HepG2 (cell line): ENCODE measurements around the gene CCRL2. TPM values are rescaled to one million over a fixed set of nuclear protein-coding genes. Genes with fewer than 3 reads are reported as not detected.

Experiments used
- ATAC-seq: fragments of 200-7000 bp; cut with Tn5 transposase; 3 replicates; pipeline ENCODE4 v1.9.1; 2020; ENCODE audit warnings: mild to moderate bottlenecking, moderate library complexity
- BruUV-seq: library from RNA; stranded (reverse); fragments of 400-500 nt; replicated peaks from 2 replicates; lab custom pipeline; 2021; lab: Mats Ljungman, UMichigan
- CTCF ChIA-PET: fragments of 300-600 bp; formaldehyde crosslinking; extraction: SDS; loops from one replicate; lab custom pipeline; 2021; ENCODE audit warnings: low total read pairs, inconsistent platforms, low intra/inter-chr PET ratio; lab: Yijun Ruan, JAX
- POLR2A ChIA-PET: fragments of 350-600 bp; sonication (Branson Sonifier 250); formaldehyde crosslinking; loops from one replicate; lab custom pipeline; 2020; ENCODE audit warnings: antibody characterized with exemption, inconsistent platforms; lab: Yijun Ruan, JAX
- DNase-seq: peaks from one replicate; pipeline ENCODE4 v3.0.0-alpha.2; 2015; ENCODE audit warnings: low spot score
- FAIRE-seq: peaks from 3 replicates; lab custom pipeline; 2011; peaks lifted over from hg19 to GRCh38; lab: Jason Lieb, UNC
- H2AFZ ChIP-seq: one replicate; pipeline ENCODE4 v1.6.1; 2011; ENCODE audit warnings: low read length, inconsistent platforms
- H3K27ac ChIP-seq: fragments of 300-600 bp; 3 replicates; pipeline ENCODE4 v1.8.0; 2011; ENCODE audit warnings: mixed run types, mild to moderate bottlenecking, mixed read lengths, low read length, inconsistent platforms; ENCODE audit not compliant: insufficient read depth; ENCODE audit errors: extremely low read length
- H3K27me3 ChIP-seq, 2 experiments: fragments of 200-600 bp in 1 of 2; 2 replicates in 1 of 2; 3 replicates in 1 of 2; pipeline versions ENCODE4 v1.6.0 to v1.8.0; 2011; ENCODE audit warnings: low read length in 2 of 2, mild to moderate bottlenecking in 2 of 2, moderate library complexity in 2 of 2, inconsistent platforms in 1 of 2; ENCODE audit not compliant: insufficient read depth in 2 of 2, control insufficient read depth in 1 of 2
- H3K36me3 ChIP-seq, 2 experiments: fragments of 200-600 bp in 1 of 2; replicated peaks in 1 of 2; 2 replicates in 1 of 2; 3 replicates in 1 of 2; pipeline versions ENCODE4 v1.5.1 to v1.8.0; 2011; ENCODE audit warnings: low read length in 2 of 2, inconsistent platforms in 1 of 2; ENCODE audit not compliant: insufficient read depth in 2 of 2, control insufficient read depth in 1 of 2
- H3K4me1 ChIP-seq: 2 replicates; pipeline ENCODE4 v1.5.1; 2012; ENCODE audit warnings: low read length, inconsistent platforms; ENCODE audit not compliant: insufficient read depth
- H3K4me2 ChIP-seq: 2 replicates; pipeline ENCODE4 v1.6.0; 2011; ENCODE audit warnings: low read depth, low read length, inconsistent platforms
- H3K4me3 ChIP-seq, 3 experiments: fragments of 200-600 bp in 1 of 3; sonication (generic), shearing (Covaris generic) in 1 of 3; replicated peaks in 1 of 3; 2 replicates each; pipeline ENCODE4 v1.5.1; 2011 to 2016; ENCODE audit warnings: low read length in 3 of 3, inconsistent platforms in 2 of 3, low read depth in 2 of 3, mild to moderate bottlenecking in 2 of 3, control low read depth in 1 of 3, mixed read lengths in 1 of 3; ENCODE audit not compliant: insufficient read depth in 1 of 3
- H3K79me2 ChIP-seq: one replicate; pipeline ENCODE4 v1.6.1; 2011; ENCODE audit warnings: low read length, inconsistent platforms; ENCODE audit not compliant: insufficient read depth
- H3K9ac ChIP-seq: 2 replicates; pipeline ENCODE4 v1.6.0; 2011; ENCODE audit warnings: mild to moderate bottlenecking, low read depth, low read length, inconsistent platforms; ENCODE audit not compliant: insufficient read depth
- H3K9me3 ChIP-seq: 2 replicates; pipeline ENCODE4 v1.5.1; 2012; ENCODE audit warnings: mild to moderate bottlenecking, low read length
- H4K20me1 ChIP-seq: 2 replicates; pipeline ENCODE4 v1.6.0; 2011; ENCODE audit warnings: inconsistent platforms, mild to moderate bottlenecking, low read length, moderate library complexity; ENCODE audit not compliant: insufficient read depth
- FOXO1 ChIP-seq: sonication (generic); formaldehyde crosslinking; IDR thresholded peaks from 2 replicates; pipeline ENCODE4 v1.4.0; 2020; ENCODE audit warnings: missing genetic modification reagents
- HOXA7 ChIP-seq: sonication (generic); formaldehyde crosslinking; IDR thresholded peaks from 2 replicates; pipeline ENCODE4 v1.8.1; 2022; ENCODE audit warnings: mild to moderate bottlenecking, missing genetic modification reagents, moderate library complexity
- KDM4B ChIP-seq: sonication (generic); formaldehyde crosslinking; IDR thresholded peaks from 2 replicates; pipeline ENCODE4 v1.4.0; 2020; ENCODE audit warnings: missing genetic modification reagents
- KLF15 ChIP-seq: sonication (generic); formaldehyde crosslinking; IDR thresholded peaks from 2 replicates; pipeline ENCODE4 v1.8.1; 2023; ENCODE audit warnings: borderline replicate concordance, mild to moderate bottlenecking, inconsistent platforms, missing genetic modification reagents, mixed read lengths
- MAFK ChIP-seq, 2 experiments: IDR thresholded peaks in 1 of 2; conservative IDR thresholded peaks in 1 of 2; 2 replicates each; pipeline ENCODE4 v1.6.1; 2011; ENCODE audit warnings: improper control_type of control experiment in 2 of 2, low read length in 2 of 2
- MBD4 ChIP-seq: IDR thresholded peaks from 2 replicates; pipeline ENCODE4 v1.6.1; 2012; ENCODE audit warnings: low read length, inconsistent platforms, borderline replicate concordance
- NAIF1 ChIP-seq: sonication (generic); formaldehyde crosslinking; IDR thresholded peaks from 2 replicates; pipeline ENCODE4 v1.5.0; 2020; ENCODE audit warnings: mild to moderate bottlenecking, missing genetic modification reagents, borderline replicate concordance
- RARG ChIP-seq: sonication (generic); formaldehyde crosslinking; IDR thresholded peaks from 2 replicates; pipeline ENCODE4 v1.4.0; 2020; ENCODE audit warnings: low read depth, mild to moderate bottlenecking, missing genetic modification reagents
- SETDB1 ChIP-seq: sonication (generic); formaldehyde crosslinking; IDR thresholded peaks from 2 replicates; pipeline ENCODE4 v1.5.1; 2020; ENCODE audit warnings: missing genetic modification reagents, mild to moderate bottlenecking, borderline replicate concordance
- SOX13 ChIP-seq, 3 experiments: fragments of 450-650 bp in 1 of 3; sonication (generic) in 1 of 3; formaldehyde crosslinking in 1 of 3; IDR thresholded peaks in 2 of 3; conservative IDR thresholded peaks in 1 of 3; 2 replicates each; pipeline versions ENCODE4 v1.5.0 to v1.6.1; 2016 to 2020; ENCODE audit warnings: antibody characterized with exemption in 1 of 3, mild to moderate bottlenecking in 1 of 3, missing compliant biosample characterization in 1 of 3, missing genetic modification reagents in 1 of 3, moderate library complexity in 1 of 3
- ZNF160 ChIP-seq: sonication (generic); formaldehyde crosslinking; IDR thresholded peaks from 2 replicates; pipeline ENCODE4 v1.8.0; 2022; ENCODE audit warnings: mild to moderate bottlenecking, inconsistent platforms, missing genetic modification reagents
- ZNF251 ChIP-seq: sonication (generic); formaldehyde crosslinking; IDR thresholded peaks from 2 replicates; pipeline ENCODE4 v1.9.0; 2021; ENCODE audit warnings: mild to moderate bottlenecking, missing genetic modification reagents
- ZNF3 ChIP-seq: IDR thresholded peaks from 2 replicates; pipeline ENCODE4 v1.7.0; 2017; ENCODE audit warnings: inconsistent platforms
- ZNF446 ChIP-seq: sonication (generic); formaldehyde crosslinking; IDR thresholded peaks from 2 replicates; pipeline ENCODE4 v1.5.0; 2020; ENCODE audit warnings: mild to moderate bottlenecking, missing genetic modification reagents
- ZNF615 ChIP-seq: sonication (generic); formaldehyde crosslinking; IDR thresholded peaks from 2 replicates; pipeline ENCODE4 v1.5.0; 2020; ENCODE audit warnings: mild to moderate bottlenecking, missing genetic modification reagents, borderline replicate concordance
- ZNF773 ChIP-seq: sonication (generic); formaldehyde crosslinking; IDR thresholded peaks from 2 replicates; pipeline ENCODE4 v1.4.0; 2020; ENCODE audit warnings: missing genetic modification reagents, borderline replicate concordance
- ZSCAN12 ChIP-seq: sonication (generic); formaldehyde crosslinking; IDR thresholded peaks from 2 replicates; pipeline ENCODE4 v1.9.0; 2021; ENCODE audit warnings: mild to moderate bottlenecking, missing genetic modification reagents
- WGBS: methylation state at CpG from one replicate; pipeline ENCODE4 v1.1.6; 2017; ENCODE audit warnings: low lambda C conversion rate; 5-methylcytosine and 5-hydroxymethylcytosine counted together
- in situ Hi-C: cut with HindIII; loops from 2 replicates; pipeline ENCODE4 v1.10.0; 2017; ENCODE audit warnings: low pct_unique_long_range_greater_than_20kb; ENCODE audit not compliant: extremely low pct_ligation_motif_present
- intact Hi-C: fragments of 100-400 bp; cut with micrococcal nuclease; formaldehyde crosslinking; loops from one replicate; pipeline ENCODE4 v1.10.0; 2022; ENCODE audit not compliant: unreplicated experiment
- polyA plus RNA-seq, 8 experiments: library from polyadenylated mRNA; depleted of rRNA in 3 of 8; stranded (reverse) in 7 of 8; unstranded in 1 of 8; fragments of >200 nt; fragmentation: Illumina TruSeq in 4 of 8; extraction: Trizol in 4 of 8; gene quantifications; 2 replicates each; pipeline versions ENCODE4 v1.2.1 to v1.2.3, GENCODE V29; 2011 to 2016; ENCODE audit warnings: low read depth in 4 of 8, missing spikeins in 1 of 8, mixed read lengths in 1 of 8; ENCODE audit not compliant: insufficient read depth in 1 of 8
- total RNA-seq, 5 experiments: library from RNA; depleted of rRNA; stranded (reverse); fragments of >200 nt; fragmentation: Illumina TruSeq; extraction: Trizol; gene quantifications; 2 replicates each; pipeline ENCODE4 v1.2.3, GENCODE V29; 2016; ENCODE audit warnings: low read depth in 1 of 5
- TF ChIP-seq, protein P1 (sequence below): sonication (generic); formaldehyde crosslinking; IDR thresholded peaks from 2 replicates; pipeline ENCODE4 v1.4.0; 2020; ENCODE audit warnings: missing genetic modification reagents
- TF ChIP-seq, protein P2 (sequence below): IDR thresholded peaks from 2 replicates; pipeline ENCODE4 v1.6.1; 2016; ENCODE audit warnings: low read depth

Gene CCRL2
- total and polyA plus RNA-seq, 2 of the 13 experiments (the other 11 are each of a cell fraction or from before 2014, with no cell fraction given), result not detected

DNA sequence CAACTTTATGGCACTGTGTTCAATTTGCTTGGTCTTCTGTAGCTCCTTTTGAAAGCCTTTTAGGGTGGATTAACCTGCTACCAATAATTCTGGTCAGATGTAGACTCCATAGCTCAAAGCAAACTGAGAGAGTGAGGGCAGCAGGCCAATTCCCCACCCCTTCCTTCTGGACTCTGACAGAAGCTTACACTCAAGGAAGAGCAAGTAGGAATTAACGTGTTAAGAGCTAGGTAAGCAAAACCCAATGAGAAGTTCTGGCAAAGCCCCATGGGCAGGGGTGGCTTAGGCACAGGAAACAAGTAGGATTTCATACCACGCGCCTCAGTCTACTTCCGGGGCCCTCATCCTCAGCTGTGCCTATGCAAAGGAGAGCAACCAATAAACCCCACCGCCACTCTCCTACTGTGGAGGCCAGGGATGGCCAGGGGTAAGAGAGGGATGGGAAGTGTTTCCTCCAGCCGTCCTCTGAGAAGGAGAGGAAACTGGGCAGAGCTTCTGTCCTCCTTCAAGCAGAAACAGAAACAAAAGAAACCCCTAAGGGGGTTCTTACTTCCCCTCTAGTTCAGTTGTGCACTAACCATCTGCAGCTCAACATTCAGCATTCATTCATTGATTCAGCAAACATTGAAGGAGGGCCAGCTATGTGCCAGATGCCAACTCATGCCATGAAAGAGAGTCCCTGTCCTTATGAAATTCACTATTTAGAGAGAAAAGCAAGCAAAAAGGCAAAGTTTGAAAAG lies 23.7 kb upstream of the CCRL2 start:
- Histone ChIP-seq H3K27me3 (peaks cover 1 to 3% of the 10 kb centered on the region in 2 experiments; a peak in 1 of 5 replicates), H2AFZ (no peak overlapping the region), H4K20me1 (no peaks in the 10 kb centered on the region), H3K4me1 (no peaks in the 10 kb centered on the region), H3K9ac (no peak overlapping the region), H3K9me3 (no peaks in the 10 kb centered on the region), H3K79me2 (no peaks in the 10 kb centered on the region), H3K4me2 (no peak overlapping the region), H3K27ac (no peak overlapping the region), H3K36me3 (no peaks in the 10 kb centered on the region), H3K4me3 (no peak overlapping the region)
- in situ Hi-C loops (no loop called here), intact Hi-C loops (no loop called here)
- no TSS peak for BruUV-seq
- ChIA-PET POLR2A (no interaction called here), CTCF (no interaction called here)
- FAIRE-seq (no peak), ATAC-seq (no peak), DNase-seq (no peak)
- TF ChIP-seq ZNF615 (CRISPR knock-in tag) (no peak), ZNF251 (CRISPR knock-in tag) (no peak), KLF15 (CRISPR knock-in tag) (no peak), HOXA7 (CRISPR knock-in tag) (no peak), ZSCAN12 (no peak), RARG (CRISPR knock-in tag) (no peak), ZNF446 (CRISPR knock-in tag) (no peak), ZNF3 (no peak), SETDB1 (CRISPR knock-in tag) (no peak), ZNF773 (CRISPR knock-in tag) (no peak), NAIF1 (CRISPR knock-in tag) (no peak), MAFK (conservative IDR thresholded peaks at IDR 0.05 in 1 of 2, IDR thresholded peaks at IDR 0.05 in 1 of 2; ENCODE audit: low read length in 2 of 2) (no peak), SOX13 (IDR thresholded peaks at IDR 0.05) (no peak), SOX13 (CRISPR knock-in tag; conservative IDR thresholded peaks at IDR 0.05 in 1 of 2, IDR thresholded peaks at IDR 0.05 in 1 of 2) (no peak), KDM4B (no peak), MBD4 (no peak), ZNF160 (CRISPR knock-in tag) (no peak), FOXO1 (CRISPR knock-in tag) (no peak)
- TF ChIP-seq, protein P1, sequence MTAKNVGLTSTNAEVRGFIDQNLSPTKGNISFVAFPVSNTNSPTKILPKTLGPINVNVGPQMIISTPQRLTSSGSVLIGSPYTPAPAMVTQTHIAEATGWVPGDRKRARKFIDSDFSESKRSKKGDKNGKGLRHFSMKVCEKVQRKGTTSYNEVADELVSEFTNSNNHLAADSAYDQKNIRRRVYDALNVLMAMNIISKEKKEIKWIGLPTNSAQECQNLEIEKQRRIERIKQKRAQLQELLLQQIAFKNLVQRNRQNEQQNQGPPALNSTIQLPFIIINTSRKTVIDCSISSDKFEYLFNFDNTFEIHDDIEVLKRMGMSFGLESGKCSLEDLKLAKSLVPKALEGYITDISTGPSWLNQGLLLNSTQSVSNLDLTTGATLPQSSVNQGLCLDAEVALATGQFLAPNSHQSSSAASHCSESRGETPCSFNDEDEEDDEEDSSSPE (CRISPR knock-in tag), result no peak
- TF ChIP-seq, protein P2, sequence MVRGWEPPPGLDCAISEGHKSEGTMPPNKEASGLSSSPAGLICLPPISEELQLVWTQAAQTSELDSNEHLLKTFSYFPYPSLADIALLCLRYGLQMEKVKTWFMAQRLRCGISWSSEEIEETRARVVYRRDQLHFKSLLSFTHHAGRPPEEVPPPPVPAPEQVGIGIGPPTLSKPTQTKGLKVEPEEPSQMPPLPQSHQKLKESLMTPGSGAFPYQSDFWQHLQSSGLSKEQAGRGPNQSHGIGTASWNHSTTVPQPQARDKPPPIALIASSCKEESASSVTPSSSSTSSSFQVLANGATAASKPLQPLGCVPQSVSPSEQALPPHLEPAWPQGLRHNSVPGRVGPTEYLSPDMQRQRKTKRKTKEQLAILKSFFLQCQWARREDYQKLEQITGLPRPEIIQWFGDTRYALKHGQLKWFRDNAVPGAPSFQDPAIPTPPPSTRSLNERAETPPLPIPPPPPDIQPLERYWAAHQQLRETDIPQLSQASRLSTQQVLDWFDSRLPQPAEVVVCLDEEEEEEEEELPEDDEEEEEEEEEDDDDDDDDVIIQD (CRISPR knock-in tag), result no peak
- 48% methylated on average over 6 of the region's 6 CpGs for WGBS
